HepG2 (cell line): ENCODE results near the gene PDZD2. TPM values are rescaled to one million over a fixed set of nuclear protein-coding genes. Genes with fewer than 3 reads are reported as not detected.

Experiments
- ATAC-seq: fragments of 200-7000 bp; cut with Tn5 transposase; 3 replicates; pipeline ENCODE4 v1.9.1; 2020; ENCODE audit warnings: mild to moderate bottlenecking, moderate library complexity
- BruUV-seq: library from RNA; stranded (reverse); fragments of 400-500 nt; replicated peaks from 2 replicates; lab custom pipeline; 2021; lab: Mats Ljungman, UMichigan
- CTCF ChIA-PET: fragments of 300-600 bp; formaldehyde crosslinking; extraction: SDS; loops from one replicate; lab custom pipeline; 2021; ENCODE audit warnings: low total read pairs, inconsistent platforms, low intra/inter-chr PET ratio; lab: Yijun Ruan, JAX
- POLR2A ChIA-PET: fragments of 350-600 bp; sonication (Branson Sonifier 250); formaldehyde crosslinking; loops from one replicate; lab custom pipeline; 2020; ENCODE audit warnings: antibody characterized with exemption, inconsistent platforms; lab: Yijun Ruan, JAX
- DNase-seq: peaks from one replicate; pipeline ENCODE4 v3.0.0-alpha.2; 2015; ENCODE audit warnings: low spot score
- FAIRE-seq: peaks from 3 replicates; lab custom pipeline; 2011; peaks lifted over from hg19 to GRCh38; lab: Jason Lieb, UNC
- H2AFZ ChIP-seq: one replicate; pipeline ENCODE4 v1.6.1; 2011; ENCODE audit warnings: low read length, inconsistent platforms
- H3K27ac ChIP-seq: fragments of 300-600 bp; 3 replicates; pipeline ENCODE4 v1.8.0; 2011; ENCODE audit warnings: mixed run types, mild to moderate bottlenecking, mixed read lengths, low read length, inconsistent platforms; ENCODE audit not compliant: insufficient read depth; ENCODE audit errors: extremely low read length
- H3K27me3 ChIP-seq, 2 experiments: fragments of 200-600 bp in 1 of 2; 2 replicates in 1 of 2; 3 replicates in 1 of 2; pipeline versions ENCODE4 v1.6.0 to v1.8.0; 2011; ENCODE audit warnings: low read length in 2 of 2, mild to moderate bottlenecking in 2 of 2, moderate library complexity in 2 of 2, inconsistent platforms in 1 of 2; ENCODE audit not compliant: insufficient read depth in 2 of 2, control insufficient read depth in 1 of 2
- H3K36me3 ChIP-seq, 2 experiments: fragments of 200-600 bp in 1 of 2; replicated peaks in 1 of 2; 2 replicates in 1 of 2; 3 replicates in 1 of 2; pipeline versions ENCODE4 v1.5.1 to v1.8.0; 2011; ENCODE audit warnings: low read length in 2 of 2, inconsistent platforms in 1 of 2; ENCODE audit not compliant: insufficient read depth in 2 of 2, control insufficient read depth in 1 of 2
- H3K4me1 ChIP-seq: 2 replicates; pipeline ENCODE4 v1.5.1; 2012; ENCODE audit warnings: low read length, inconsistent platforms; ENCODE audit not compliant: insufficient read depth
- H3K4me2 ChIP-seq: 2 replicates; pipeline ENCODE4 v1.6.0; 2011; ENCODE audit warnings: low read depth, low read length, inconsistent platforms
- H3K4me3 ChIP-seq, 3 experiments: fragments of 200-600 bp in 1 of 3; sonication (generic), shearing (Covaris generic) in 1 of 3; replicated peaks in 1 of 3; 2 replicates each; pipeline ENCODE4 v1.5.1; 2011 to 2016; ENCODE audit warnings: low read length in 3 of 3, inconsistent platforms in 2 of 3, low read depth in 2 of 3, mild to moderate bottlenecking in 2 of 3, control low read depth in 1 of 3, mixed read lengths in 1 of 3; ENCODE audit not compliant: insufficient read depth in 1 of 3
- H3K79me2 ChIP-seq: one replicate; pipeline ENCODE4 v1.6.1; 2011; ENCODE audit warnings: low read length, inconsistent platforms; ENCODE audit not compliant: insufficient read depth
- H3K9ac ChIP-seq: 2 replicates; pipeline ENCODE4 v1.6.0; 2011; ENCODE audit warnings: mild to moderate bottlenecking, low read depth, low read length, inconsistent platforms; ENCODE audit not compliant: insufficient read depth
- H3K9me3 ChIP-seq: 2 replicates; pipeline ENCODE4 v1.5.1; 2012; ENCODE audit warnings: mild to moderate bottlenecking, low read length
- H4K20me1 ChIP-seq: 2 replicates; pipeline ENCODE4 v1.6.0; 2011; ENCODE audit warnings: inconsistent platforms, mild to moderate bottlenecking, low read length, moderate library complexity; ENCODE audit not compliant: insufficient read depth
- CCAR2 ChIP-seq: fragments of 200-400 bp; formaldehyde crosslinking; optimal IDR thresholded peaks from 2 replicates; pipeline ENCODE3; 2018; ENCODE audit warnings: low read depth, mild to moderate bottlenecking, low read length, moderate library complexity
- CREBL2 ChIP-seq: sonication (generic); formaldehyde crosslinking; IDR thresholded peaks from 2 replicates; pipeline ENCODE4 v1.8.1; 2023; ENCODE audit warnings: missing genetic modification reagents, mild to moderate bottlenecking, borderline replicate concordance
- LRRFIP1 ChIP-seq: sonication (generic); formaldehyde crosslinking; conservative IDR thresholded peaks from 2 replicates; pipeline ENCODE4 v1.4.0; 2020; ENCODE audit warnings: missing genetic modification reagents
- RFXAP ChIP-seq: sonication (generic); formaldehyde crosslinking; IDR thresholded peaks from 2 replicates; pipeline ENCODE4 v1.4.0; 2020; ENCODE audit warnings: missing genetic modification reagents, borderline replicate concordance
- SKI ChIP-seq: fragments of 450-650 bp; IDR thresholded peaks from one replicate; pipeline ENCODE4 v1.6.1; 2018; ENCODE audit warnings: mild to moderate bottlenecking; ENCODE audit not compliant: partially characterized antibody
- TBL1XR1 ChIP-seq: fragments of 150-350 bp; IDR thresholded peaks from 2 replicates; pipeline ENCODE4 v1.6.1; 2014; ENCODE audit warnings: borderline replicate concordance, low read length; ENCODE audit not compliant: partially characterized antibody
- ZBTB49 ChIP-seq: sonication (generic); formaldehyde crosslinking; IDR thresholded peaks from 2 replicates; pipeline ENCODE4 v1.4.0; 2020; ENCODE audit warnings: missing genetic modification reagents, borderline replicate concordance
- ZNF142 ChIP-seq: sonication (generic); formaldehyde crosslinking; IDR thresholded peaks from 2 replicates; pipeline ENCODE4 v1.4.0; 2020; ENCODE audit warnings: missing genetic modification reagents
- ZNF282 ChIP-seq: fragments of 450-650 bp; IDR thresholded peaks from 2 replicates; pipeline ENCODE4 v1.6.1; 2018; ENCODE audit not compliant: partially characterized antibody
- WGBS: methylation state at CpG from one replicate; pipeline ENCODE4 v1.1.6; 2017; ENCODE audit warnings: low lambda C conversion rate; 5-methylcytosine and 5-hydroxymethylcytosine counted together
- in situ Hi-C: cut with HindIII; loops from 2 replicates; pipeline ENCODE4 v1.10.0; 2017; ENCODE audit warnings: low pct_unique_long_range_greater_than_20kb; ENCODE audit not compliant: extremely low pct_ligation_motif_present
- intact Hi-C: fragments of 100-400 bp; cut with micrococcal nuclease; formaldehyde crosslinking; loops from one replicate; pipeline ENCODE4 v1.10.0; 2022; ENCODE audit not compliant: unreplicated experiment
- polyA plus RNA-seq, 8 experiments: library from polyadenylated mRNA; depleted of rRNA in 3 of 8; stranded (reverse) in 7 of 8; unstranded in 1 of 8; fragments of >200 nt; fragmentation: Illumina TruSeq in 4 of 8; extraction: Trizol in 4 of 8; gene quantifications; 2 replicates each; pipeline versions ENCODE4 v1.2.1 to v1.2.3, GENCODE V29; 2011 to 2016; ENCODE audit warnings: low read depth in 4 of 8, missing spikeins in 1 of 8, mixed read lengths in 1 of 8; ENCODE audit not compliant: insufficient read depth in 1 of 8
- total RNA-seq, 5 experiments: library from RNA; depleted of rRNA; stranded (reverse); fragments of >200 nt; fragmentation: Illumina TruSeq; extraction: Trizol; gene quantifications; 2 replicates each; pipeline ENCODE4 v1.2.3, GENCODE V29; 2016; ENCODE audit warnings: low read depth in 1 of 5
- TF ChIP-seq, protein P1 (sequence below): sonication (generic); formaldehyde crosslinking; IDR thresholded peaks from 2 replicates; pipeline ENCODE4 v1.4.0; 2020; ENCODE audit warnings: missing genetic modification reagents, mild to moderate bottlenecking, borderline replicate concordance

PDZD2 gene
- total and polyA plus RNA-seq, 2 of the 13 experiments (the other 11 are each of a cell fraction or from before 2014, with no cell fraction given), result 0.04 TPM; not detected in 1

GRCh38 chr5:31860726-31861433, 221.9 kb downstream of the PDZD2 start:
- WGBS, result 9% methylated on average over 9 of the region's 9 CpGs
- H3K79me2 ChIP-seq, result no peaks in the 10 kb centered on the region
- H3K27ac ChIP-seq, result no peak overlapping the region
- H4K20me1 ChIP-seq, result no peaks in the 10 kb centered on the region
- no peaks in the 10 kb centered on the region for H3K4me1 ChIP-seq
- DNase-seq (no peak), ATAC-seq (no peak), FAIRE-seq (no peak)
- intact Hi-C loops, result no loop called here
- in situ Hi-C loops, result no loop called here
- no peak overlapping the region for H3K9ac ChIP-seq
- ChIA-PET POLR2A (no interaction called here), CTCF (no interaction called here)
- H2AFZ ChIP-seq, result no peak overlapping the region
- no peaks in the 10 kb centered on the region for H3K36me3 ChIP-seq
- BruUV-seq, result no TSS peak
- H3K4me2 ChIP-seq, result no peak overlapping the region
- peaks cover 1 to 12% of the 10 kb centered on the region in 2 experiments; a peak in 4 of 5 replicates for H3K27me3 ChIP-seq
- H3K4me3 ChIP-seq, result no peak overlapping the region
- H3K9me3 ChIP-seq, result peaks cover 26% of the 10 kb centered on the region
- no peak for TF ChIP-seq RFXAP (CRISPR knock-in tag)
- TF ChIP-seq LRRFIP1 (CRISPR knock-in tag), result no peak
- TF ChIP-seq TBL1XR1, result no peak
- TF ChIP-seq ZNF282, result no peak
- TF ChIP-seq CREBL2 (CRISPR knock-in tag), result no peak
- TF ChIP-seq ZNF142 (CRISPR knock-in tag), result no peak
- TF ChIP-seq CCAR2, result no peak
- no peak for TF ChIP-seq SKI
- TF ChIP-seq, protein P1, sequence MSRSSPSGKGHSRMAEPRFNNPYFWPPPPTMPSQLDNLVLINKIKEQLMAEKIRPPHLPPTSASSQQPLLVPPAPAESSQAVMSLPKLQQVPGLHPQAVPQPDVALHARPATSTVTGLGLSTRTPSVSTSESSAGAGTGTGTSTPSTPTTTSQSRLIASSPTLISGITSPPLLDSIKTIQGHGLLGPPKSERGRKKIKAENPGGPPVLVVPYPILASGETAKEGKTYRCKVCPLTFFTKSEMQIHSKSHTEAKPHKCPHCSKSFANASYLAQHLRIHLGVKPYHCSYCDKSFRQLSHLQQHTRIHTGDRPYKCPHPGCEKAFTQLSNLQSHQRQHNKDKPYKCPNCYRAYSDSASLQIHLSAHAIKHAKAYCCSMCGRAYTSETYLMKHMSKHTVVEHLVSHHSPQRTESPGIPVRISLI (CRISPR knock-in tag), result no peak
- no peak for TF ChIP-seq ZBTB49 (CRISPR knock-in tag)
